ENCODE results near the gene LYPD5. TPM values are rescaled to one million over a fixed set of nuclear protein-coding genes. Genes with fewer than 3 reads are reported as not detected.

LYPD5 gene
- total RNA-seq, 1 experiment from 2014 or later = 2.9 TPM

DNA sequence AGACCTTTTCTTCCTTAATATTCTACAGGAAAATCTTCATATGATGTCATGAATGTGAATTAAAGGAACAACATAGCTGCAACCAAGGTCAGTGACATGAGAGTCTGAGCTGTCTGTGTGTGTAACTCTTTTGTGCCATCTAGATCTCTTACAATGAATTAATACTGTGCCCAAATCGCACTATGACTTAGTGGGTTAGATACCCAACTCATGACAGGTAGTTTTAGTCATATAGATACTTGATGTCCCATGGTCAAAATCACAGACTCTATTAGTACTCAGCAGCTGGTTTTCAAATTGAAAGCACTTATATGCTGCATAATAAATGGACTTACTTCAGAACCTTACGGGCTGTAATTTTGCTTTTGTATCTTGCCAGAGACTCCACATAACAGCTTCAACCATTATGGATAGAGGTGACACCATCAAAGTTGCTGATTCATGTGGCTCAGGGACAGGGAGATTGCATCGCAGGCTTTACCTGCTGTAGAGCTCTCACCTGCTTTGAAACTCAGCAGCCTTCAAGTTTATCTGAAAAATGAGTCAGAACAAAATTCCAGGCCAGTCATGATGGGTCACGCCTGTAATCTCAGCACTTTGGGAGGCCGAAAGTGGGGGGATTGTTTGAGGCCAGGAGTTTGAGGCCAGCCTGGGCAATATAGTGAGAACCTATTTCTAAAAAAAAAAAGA lies 12.6 kb upstream of the LYPD5 start:
- H3K9me3 ChIP-seq (ENCODE audit: insufficient read depth, low read depth) = 0 out of 2 replicates have a peak, but pooled peaks cover 4% of the 10 kb centered on the region
- H3K4me2 ChIP-seq = peak overlapping the region; percentile 13; the same call in 1 of the 2 replicates
- intact Hi-C loops (cut with micrococcal nuclease; ENCODE audit: unreplicated experiment) = loop anchor here (5.0 kb wide), 1 partner anchor 383 kb away; no protein-coding TSS in a partner anchor
- DNase-seq = peak; percentile 18 to 66
- TF ChIP-seq EZH2 (IDR thresholded peaks at IDR 0.05; ENCODE audit: low read depth) = no peak
- TF ChIP-seq, protein P1, sequence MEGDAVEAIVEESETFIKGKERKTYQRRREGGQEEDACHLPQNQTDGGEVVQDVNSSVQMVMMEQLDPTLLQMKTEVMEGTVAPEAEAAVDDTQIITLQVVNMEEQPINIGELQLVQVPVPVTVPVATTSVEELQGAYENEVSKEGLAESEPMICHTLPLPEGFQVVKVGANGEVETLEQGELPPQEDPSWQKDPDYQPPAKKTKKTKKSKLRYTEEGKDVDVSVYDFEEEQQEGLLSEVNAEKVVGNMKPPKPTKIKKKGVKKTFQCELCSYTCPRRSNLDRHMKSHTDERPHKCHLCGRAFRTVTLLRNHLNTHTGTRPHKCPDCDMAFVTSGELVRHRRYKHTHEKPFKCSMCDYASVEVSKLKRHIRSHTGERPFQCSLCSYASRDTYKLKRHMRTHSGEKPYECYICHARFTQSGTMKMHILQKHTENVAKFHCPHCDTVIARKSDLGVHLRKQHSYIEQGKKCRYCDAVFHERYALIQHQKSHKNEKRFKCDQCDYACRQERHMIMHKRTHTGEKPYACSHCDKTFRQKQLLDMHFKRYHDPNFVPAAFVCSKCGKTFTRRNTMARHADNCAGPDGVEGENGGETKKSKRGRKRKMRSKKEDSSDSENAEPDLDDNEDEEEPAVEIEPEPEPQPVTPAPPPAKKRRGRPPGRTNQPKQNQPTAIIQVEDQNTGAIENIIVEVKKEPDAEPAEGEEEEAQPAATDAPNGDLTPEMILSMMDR (conservative IDR thresholded peaks at IDR 0.05) = no peak
- CTCF ChIA-PET = interaction anchor here (0.6 kb wide), 1 partner anchor 1050 kb away, joined by 4 read pairs; no protein-coding TSS in a partner anchor
- peak overlapping the region; percentile 49 for H3K27ac ChIP-seq
- peaks cover 7% of the 10 kb centered on the region for H3K4me1 ChIP-seq (replicated peaks; ENCODE audit: insufficient read depth)
- no peaks in the 10 kb centered on the region for H3K79me2 ChIP-seq (ENCODE audit: low read depth)
- peaks cover 9% of the 10 kb centered on the region; the same call in 1 of the 2 replicates for H3F3A ChIP-seq (ENCODE audit: insufficient read depth, low read depth)
- POLR2A ChIA-PET (ENCODE audit: unreplicated experiment) = interaction anchor here (0.7 kb wide), 1 partner anchor 24 kb away, joined by 6 read pairs; no protein-coding TSS in a partner anchor
- no peak overlapping the region for H3K4me3 ChIP-seq
- H2AFZ ChIP-seq = no peak overlapping the region
- H3K27me3 ChIP-seq (ENCODE audit: insufficient read depth, low read depth) = no peaks in the 10 kb centered on the region
- no TSS peak for BruUV-seq (replicated peaks)
- no peaks in the 10 kb centered on the region for H4K20me1 ChIP-seq (ENCODE audit: insufficient read depth)
- no peaks in the 10 kb centered on the region for H3K36me3 ChIP-seq (ENCODE audit: low read depth)
- no peaks in the 10 kb centered on the region for H3K9me2 ChIP-seq (ENCODE audit: insufficient read depth)

- Histone ChIP-seq H3K9me2 (ENCODE audit: insufficient read depth) (no peaks in the 10 kb centered on the region), H3K4me3 (no peak overlapping the region), H3K9me3 (ENCODE audit: insufficient read depth, low read depth) (0 out of 2 replicates have a peak, but pooled peaks cover 4% of the 10 kb centered on the region), H3K27ac (no peak overlapping the region), H3K27me3 (ENCODE audit: insufficient read depth, low read depth) (no peaks in the 10 kb centered on the region), H4K20me1 (ENCODE audit: insufficient read depth) (no peaks in the 10 kb centered on the region), H3K36me3 (ENCODE audit: low read depth) (no peaks in the 10 kb centered on the region), H2AFZ (no peak overlapping the region), H3K4me2 (no peak overlapping the region), H3F3A (ENCODE audit: insufficient read depth, low read depth) (peaks cover 9% of the 10 kb centered on the region; the same call in 1 of the 2 replicates), H3K79me2 (ENCODE audit: low read depth) (no peaks in the 10 kb centered on the region), H3K4me1 (replicated peaks; ENCODE audit: insufficient read depth) (peaks cover 7% of the 10 kb centered on the region)
- ChIA-PET POLR2A (ENCODE audit: unreplicated experiment) (no interaction called here), CTCF (no interaction called here)
- TF ChIP-seq, protein P1 (conservative IDR thresholded peaks at IDR 0.05) = no peak
- no peak for TF ChIP-seq EZH2 (IDR thresholded peaks at IDR 0.05; ENCODE audit: low read depth)
- intact Hi-C loops (cut with micrococcal nuclease; ENCODE audit: unreplicated experiment) = loop anchor here (5.0 kb wide), 1 partner anchor 380 kb away; no protein-coding TSS in a partner anchor
- no TSS peak for BruUV-seq (replicated peaks)
- DNase-seq = no peak
These were observed 10.4 kb upstream of the LYPD5 start for GRCh38 chr19:43812688-43813087.

DNA sequence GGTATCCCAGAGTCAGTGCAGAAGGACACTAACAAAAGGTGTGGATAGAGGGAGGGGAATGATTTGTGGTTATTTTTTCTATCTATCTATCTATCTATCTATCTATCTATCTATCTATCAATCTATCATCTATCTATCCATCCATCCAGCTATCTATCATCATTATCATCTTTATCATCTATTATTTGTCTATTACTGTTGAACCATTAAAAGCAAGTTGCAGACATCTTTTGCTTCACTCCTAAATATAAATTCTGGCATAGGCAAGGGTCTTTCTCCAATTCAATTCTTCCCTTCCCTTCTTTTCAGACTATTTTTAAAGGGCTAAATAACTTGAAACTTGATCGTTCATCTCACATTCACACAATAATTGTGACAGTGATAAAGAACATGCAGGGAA lies 10.0 kb upstream of the LYPD5 start:
- no peak overlapping the region for H2AFZ ChIP-seq
- H4K20me1 ChIP-seq (ENCODE audit: insufficient read depth) = no peaks in the 10 kb centered on the region
- no peaks in the 10 kb centered on the region for H3K36me3 ChIP-seq (ENCODE audit: low read depth)
- no peak overlapping the region for H3K4me2 ChIP-seq
- no peak overlapping the region for H3K27ac ChIP-seq
- intact Hi-C loops (cut with micrococcal nuclease; ENCODE audit: unreplicated experiment) = loop anchor here (5.0 kb wide), 1 partner anchor 380 kb away; no protein-coding TSS in a partner anchor
- no peak overlapping the region for H3K4me3 ChIP-seq
- DNase-seq = no peak
- no peak for TF ChIP-seq EZH2 (IDR thresholded peaks at IDR 0.05; ENCODE audit: low read depth)
- TF ChIP-seq, protein P1 (conservative IDR thresholded peaks at IDR 0.05) = no peak
- BruUV-seq (replicated peaks) = no TSS peak
- POLR2A ChIA-PET (ENCODE audit: unreplicated experiment) = no interaction called here
- H3K4me1 ChIP-seq (replicated peaks; ENCODE audit: insufficient read depth) = peaks cover 7% of the 10 kb centered on the region
- H3K9me3 ChIP-seq (ENCODE audit: insufficient read depth, low read depth) = 0 out of 2 replicates have a peak, but pooled peaks cover 4% of the 10 kb centered on the region
- H3K79me2 ChIP-seq (ENCODE audit: low read depth) = no peaks in the 10 kb centered on the region
- H3K27me3 ChIP-seq (ENCODE audit: insufficient read depth, low read depth) = no peaks in the 10 kb centered on the region
- H3F3A ChIP-seq (ENCODE audit: insufficient read depth, low read depth) = peaks cover 9% of the 10 kb centered on the region; the same call in 1 of the 2 replicates
- CTCF ChIA-PET = no interaction called here
- no peaks in the 10 kb centered on the region for H3K9me2 ChIP-seq (ENCODE audit: insufficient read depth)
